ENCODE measurements around the gene SORCS3. TPM values are rescaled to one million over a fixed set of nuclear protein-coding genes. Genes with fewer than 3 reads are reported as not detected.

SORCS3 gene
- total RNA-seq, 1 experiment from 2014 or later: not detected

DNA sequence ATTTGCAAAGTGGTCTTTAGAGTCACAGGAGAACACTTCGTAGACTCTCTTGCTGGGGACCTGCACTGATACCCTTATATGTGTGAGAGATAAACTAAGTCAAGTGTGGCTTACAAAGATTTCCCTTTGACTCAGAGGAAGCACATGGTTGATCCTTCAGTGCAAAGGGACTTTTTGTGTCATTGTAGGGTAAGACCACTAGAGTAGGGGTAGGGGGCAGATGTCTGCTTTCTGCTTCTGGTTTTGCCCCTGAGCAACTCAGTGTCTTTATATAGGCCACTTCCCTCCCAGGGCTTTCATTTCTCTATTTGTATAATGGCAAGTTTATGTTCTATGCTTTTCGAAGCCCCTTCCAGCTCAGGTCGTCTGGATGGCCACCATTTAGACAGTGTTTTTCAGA lies 281.7 kb downstream of the SORCS3 start:
- Mint-ChIP-seq H3K27me3 (ENCODE audit: insufficient read depth, unreplicated experiment) (no peaks in the 10 kb centered on the region), H3K4me1 (ENCODE audit: insufficient read depth, unreplicated experiment) (no peaks in the 10 kb centered on the region), H3K27ac (ENCODE audit: low read depth, unreplicated experiment) (no peak overlapping the region), H3K9me3 (ENCODE audit: unreplicated experiment) (no peaks in the 10 kb centered on the region), H3K36me3 (ENCODE audit: insufficient read depth, unreplicated experiment) (no peaks in the 10 kb centered on the region), H3K4me3 (ENCODE audit: unreplicated experiment) (no peak overlapping the region)
- ChIA-PET CTCF (interaction anchor here (1.3 to 3.6 kb wide), 3 partner anchors 9 to 86 kb away, joined by 3 to 10 read pairs (median 6); no protein-coding TSS in a partner anchor), POLR2A (no interaction called here)
- no peak for DNase-seq (ENCODE audit: unreplicated experiment)
- no TSS peak for BruUV-seq (replicated peaks)
- intact Hi-C loops (cut with micrococcal nuclease): loop anchor here (10.0 kb wide), 1 partner anchor 518 kb away; no protein-coding TSS in a partner anchor
- TF ChIP-seq CTCF (IDR thresholded peaks at IDR 0.05; ENCODE audit: unreplicated experiment): no peak

DNA sequence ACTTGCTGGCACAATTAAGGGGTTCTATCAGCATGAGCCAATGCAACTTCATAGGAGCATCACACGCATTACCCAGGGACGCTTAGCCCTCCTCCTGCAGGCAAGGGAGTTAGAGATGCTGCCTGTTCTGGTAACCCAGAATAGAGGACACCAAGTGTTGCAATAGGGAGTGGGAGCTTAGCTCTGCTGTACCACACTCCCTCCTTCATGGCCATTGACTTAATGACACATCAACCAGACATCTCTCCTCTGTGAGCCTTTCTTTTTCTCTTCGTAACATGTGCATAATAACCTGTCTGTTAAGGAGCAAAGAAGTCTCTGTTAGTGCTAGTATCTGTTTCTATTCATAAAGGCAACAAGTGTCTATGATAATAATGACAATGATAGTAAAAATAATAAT lies 282.4 kb downstream of the SORCS3 start:
- ChIA-PET CTCF (interaction anchor here (0.5 to 3.6 kb wide), 9 partner anchors 9 to 350 kb away, joined by 3 to 25 read pairs (median 3); no protein-coding TSS in a partner anchor), POLR2A (no interaction called here)
- Mint-ChIP-seq H3K9me3 (ENCODE audit: unreplicated experiment) (no peaks in the 10 kb centered on the region), H3K4me1 (ENCODE audit: insufficient read depth, unreplicated experiment) (no peaks in the 10 kb centered on the region), H3K36me3 (ENCODE audit: insufficient read depth, unreplicated experiment) (no peaks in the 10 kb centered on the region), H3K27me3 (ENCODE audit: insufficient read depth, unreplicated experiment) (no peaks in the 10 kb centered on the region), H3K27ac (ENCODE audit: low read depth, unreplicated experiment) (no peak overlapping the region), H3K4me3 (ENCODE audit: unreplicated experiment) (no peak overlapping the region)
- BruUV-seq (replicated peaks): no TSS peak
- no peak for TF ChIP-seq CTCF (IDR thresholded peaks at IDR 0.05; ENCODE audit: unreplicated experiment)
- no peak for DNase-seq (ENCODE audit: unreplicated experiment)
- intact Hi-C loops (cut with micrococcal nuclease): loop anchor here (10.0 kb wide), 1 partner anchor 519 kb away; no protein-coding TSS in a partner anchor

DNA sequence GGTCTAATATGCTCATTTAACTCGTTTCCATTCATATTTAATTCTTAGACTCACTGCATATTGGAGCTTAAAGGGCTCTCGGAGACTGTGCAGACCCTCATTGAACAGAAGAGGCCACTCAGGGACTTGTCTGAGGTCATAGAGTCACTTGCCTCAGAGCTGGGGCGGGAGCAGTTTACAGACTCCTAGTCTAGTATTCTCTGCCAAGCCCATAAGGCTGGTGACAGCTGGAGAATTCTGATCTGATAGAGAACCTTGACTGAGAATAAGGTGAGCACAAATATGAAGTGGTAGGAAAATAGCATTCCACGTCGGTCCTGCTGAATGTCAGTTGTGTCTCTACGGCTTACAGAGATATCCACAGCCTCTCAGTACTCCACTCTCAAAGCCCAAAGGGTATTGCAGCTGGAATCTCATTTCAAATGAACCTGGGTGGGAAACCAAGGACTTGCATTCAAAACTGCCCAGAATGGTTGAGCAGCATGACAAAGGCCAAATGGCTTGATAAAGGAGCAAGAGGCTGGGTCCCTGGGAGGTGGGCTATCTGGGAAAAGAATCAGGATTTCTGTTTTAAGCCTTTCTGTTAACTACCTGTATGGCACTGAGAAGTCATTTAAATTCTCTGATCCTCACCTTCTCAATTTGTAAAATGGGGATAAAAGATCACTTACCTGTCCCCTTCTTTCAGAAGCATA lies 283.2 kb downstream of the SORCS3 start:
- TF ChIP-seq CTCF (IDR thresholded peaks at IDR 0.05; ENCODE audit: unreplicated experiment): no peak
- ChIA-PET CTCF (interaction anchor here (0.5 to 3.6 kb wide), 21 partner anchors 8 to 521 kb away, joined by 3 to 25 read pairs (median 3); no protein-coding TSS in a partner anchor), POLR2A (no interaction called here)
- no peaks in the 10 kb centered on the region for H3K9me3 Mint-ChIP-seq (ENCODE audit: unreplicated experiment)
- H3K27me3 Mint-ChIP-seq (ENCODE audit: insufficient read depth, unreplicated experiment): no peaks in the 10 kb centered on the region
- no TSS peak for BruUV-seq (replicated peaks)
- no peak for DNase-seq (ENCODE audit: unreplicated experiment)
- no peak overlapping the region for H3K27ac Mint-ChIP-seq (ENCODE audit: low read depth, unreplicated experiment)
- no peaks in the 10 kb centered on the region for H3K36me3 Mint-ChIP-seq (ENCODE audit: insufficient read depth, unreplicated experiment)
- intact Hi-C loops (cut with micrococcal nuclease): loop anchor here (2.0 to 10.0 kb wide), 2 partner anchors 273 to 519 kb away; no protein-coding TSS in a partner anchor
- no peaks in the 10 kb centered on the region for H3K4me1 Mint-ChIP-seq (ENCODE audit: insufficient read depth, unreplicated experiment)
- H3K4me3 Mint-ChIP-seq (ENCODE audit: unreplicated experiment): no peak overlapping the region

DNA sequence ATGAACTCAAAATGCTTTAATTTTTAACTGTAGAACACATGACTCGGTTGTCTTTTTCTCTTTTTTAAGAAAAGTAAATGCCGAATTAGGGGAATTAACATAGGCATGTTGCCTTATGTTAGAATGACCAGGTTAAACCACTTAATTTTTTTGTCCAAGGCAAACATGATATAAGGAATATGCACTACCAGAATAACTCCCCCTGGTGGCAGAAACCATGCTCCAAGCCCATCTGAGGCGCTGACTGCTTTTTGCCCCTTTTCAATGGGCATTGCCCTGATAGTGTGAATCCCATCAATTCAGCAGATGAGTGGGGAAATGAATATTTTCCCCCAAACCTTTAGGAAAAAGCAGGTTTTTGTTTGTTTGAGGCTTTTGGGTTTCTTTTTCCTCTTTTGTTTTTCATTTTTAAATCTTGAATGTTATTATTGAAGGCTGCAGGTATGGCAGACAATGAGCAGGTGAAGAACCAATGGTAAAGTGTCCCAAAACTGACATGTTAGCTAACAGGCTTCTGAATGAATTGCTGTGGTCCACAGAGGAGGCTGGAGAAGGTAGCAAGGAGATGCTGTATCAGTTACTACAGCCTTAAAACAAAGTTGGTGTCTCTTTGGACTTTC lies 284.3 kb downstream of the SORCS3 start:
- no peaks in the 10 kb centered on the region for H3K4me1 Mint-ChIP-seq (ENCODE audit: insufficient read depth, unreplicated experiment)
- peak; percentile 70 for TF ChIP-seq CTCF (IDR thresholded peaks at IDR 0.05; ENCODE audit: unreplicated experiment)
- peak; percentile 72 for DNase-seq (ENCODE audit: unreplicated experiment)
- ChIA-PET POLR2A (no interaction called here), CTCF (interaction anchor here (0.6 to 3.6 kb wide), 27 partner anchors 9 to 842 kb away, joined by 3 to 25 read pairs (median 3); no protein-coding TSS in a partner anchor)
- H3K4me3 Mint-ChIP-seq (ENCODE audit: unreplicated experiment): no peak overlapping the region
- H3K9me3 Mint-ChIP-seq (ENCODE audit: unreplicated experiment): no peaks in the 10 kb centered on the region
- no peak overlapping the region for H3K27ac Mint-ChIP-seq (ENCODE audit: low read depth, unreplicated experiment)
- intact Hi-C loops (cut with micrococcal nuclease): loop anchor here (1.0 to 10.0 kb wide), 4 partner anchors 118 to 521 kb away; no protein-coding TSS in a partner anchor
- no peaks in the 10 kb centered on the region for H3K27me3 Mint-ChIP-seq (ENCODE audit: insufficient read depth, unreplicated experiment)
- BruUV-seq (replicated peaks): no TSS peak
- H3K36me3 Mint-ChIP-seq (ENCODE audit: insufficient read depth, unreplicated experiment): no peaks in the 10 kb centered on the region
